ENCODE results near the gene R3HDML.
"Not testable (repeated sequence)": the region's sequence is repeated elsewhere in the genome, so short reads cannot be mapped to it uniquely, and the experiment has no call there.

The R3HDML gene

GRCh38 chr20:44331201-44331600, 5.6 kb upstream of the R3HDML start:
- DNase-seq, result no peak

GRCh38 chr20:44334306-44334705, 2.5 kb upstream of the R3HDML start:
- DNase-seq, result no peak

GRCh38 chr20:44334709-44335108, 2.1 kb upstream of the R3HDML start:
- no peak for DNase-seq

GRCh38 chr20:44335675-44336074, 1.2 kb upstream of the R3HDML start:
- DNase-seq, result no peak

GRCh38 chr20:44336086-44336485, 757 bp upstream of the R3HDML start:
- no peak for DNase-seq

- no peak for DNase-seq
Observed at GRCh38 chr20:44342248-44342647, 5.4 kb downstream of the R3HDML start.

GRCh38 chr20:44343162-44343675, 6.4 kb downstream of the R3HDML start:
- no peak for DNase-seq

GRCh38 chr20:44344723-44345122, 7.9 kb downstream of the R3HDML start:
- DNase-seq, result no peak

- DNase-seq, result no peak
Observed at GRCh38 chr20:44345147-44345546, 8.3 kb downstream of the R3HDML start.

- DNase-seq, result not testable (repeated sequence)
Observed at GRCh38 chr20:44345941-44346340, 9.1 kb downstream of the R3HDML start.

- DNase-seq, result no peak
Observed at GRCh38 chr20:44348168-44348659, 11.4 kb downstream of the R3HDML start.

- no peak for DNase-seq
Observed at GRCh38 chr20:44349349-44349748, 12.5 kb downstream of the R3HDML start.

GRCh38 chr20:44350567-44350966, 13.7 kb downstream of the R3HDML start:
- DNase-seq, result no peak

GRCh38 chr20:44354979-44355497, 18.2 kb downstream of the R3HDML start:
- no peak for DNase-seq

GRCh38 chr20:44355498-44356352, 18.9 kb downstream of the R3HDML start, which contains the start of gene HNF4A:
HNF4A (plus strand) TSS chr20:44355699; CDS start chr20:44355805, 106 bp downstream.
- DNase-seq, result no peak

- DNase-seq, result no peak
Observed at GRCh38 chr20:44356353-44356723, 19.5 kb downstream of the R3HDML start.

GRCh38 chr20:44357020-44357419, 20.2 kb downstream of the R3HDML start:
- no peak for DNase-seq

GRCh38 chr20:44357555-44358125, 20.8 kb downstream of the R3HDML start:
- no peak for DNase-seq

- DNase-seq, result no peak
Observed at GRCh38 chr20:44358776-44359175, 21.9 kb downstream of the R3HDML start.

GRCh38 chr20:44360221-44360620, 23.4 kb downstream of the R3HDML start:
- DNase-seq, result no peak

GRCh38 chr20:44361021-44361420, 24.2 kb downstream of the R3HDML start:
- no peak for DNase-seq

GRCh38 chr20:44362466-44362940, 25.7 kb downstream of the R3HDML start:
- no peak for DNase-seq

- no peak for DNase-seq
Observed at GRCh38 chr20:44364068-44364467, 27.2 kb downstream of the R3HDML start.

- DNase-seq, result no peak
Observed at GRCh38 chr20:44364780-44365179, 27.9 kb downstream of the R3HDML start.

Data from NCI-H446 treated with DMSO at 0.1 percent for 48 hours (cell line).